ENCODE results near the gene TST.

TST gene

DNA sequence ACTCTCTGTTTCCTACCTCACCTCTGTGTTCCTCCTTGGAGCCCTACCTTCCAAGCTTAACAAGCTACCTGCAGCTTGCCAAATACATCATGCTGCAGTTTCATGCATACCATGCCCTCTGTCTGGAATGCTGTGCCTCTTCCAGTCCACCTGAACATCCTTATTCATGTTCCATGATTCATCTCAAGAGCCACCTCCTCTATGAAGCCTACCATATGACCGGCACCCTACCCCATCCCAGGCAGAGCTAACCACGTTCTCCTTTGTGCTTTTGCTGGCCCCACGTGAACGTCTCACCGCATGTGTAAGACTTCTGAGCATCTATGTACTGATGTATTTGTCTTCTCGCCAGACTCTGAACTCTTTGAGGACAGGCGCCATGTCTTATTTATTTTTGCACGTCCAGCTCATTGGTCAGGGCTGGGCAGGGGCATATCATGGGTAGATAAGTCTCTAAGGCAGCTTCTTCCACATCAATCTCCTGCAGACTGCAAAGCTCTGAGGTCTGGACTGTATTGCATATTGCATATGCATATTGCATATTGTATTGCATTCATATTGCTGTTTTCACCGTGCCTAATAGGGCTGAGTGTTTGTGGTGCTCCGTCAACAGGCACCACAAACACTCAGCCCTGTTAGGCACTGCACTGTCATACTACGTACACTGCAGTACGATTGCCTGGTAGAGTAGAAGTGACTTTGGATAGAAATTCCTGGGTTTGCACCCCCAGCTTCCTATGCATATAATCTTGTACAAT lies 31.0 kb downstream of the TST start:
- Histone ChIP-seq H3K36me3 (ENCODE audit: control insufficient read depth, insufficient read depth, low read length) (no peaks in the 10 kb centered on the region), H3K27me3 (replicated peaks; ENCODE audit: control insufficient read depth, insufficient read depth, low read length) (peaks cover 5% of the 10 kb centered on the region; the same call in 1 of the 2 replicates), H3K4me3 (replicated peaks; ENCODE audit: low read depth, low read length) (no peak overlapping the region)
- TF ChIP-seq, protein P1, sequence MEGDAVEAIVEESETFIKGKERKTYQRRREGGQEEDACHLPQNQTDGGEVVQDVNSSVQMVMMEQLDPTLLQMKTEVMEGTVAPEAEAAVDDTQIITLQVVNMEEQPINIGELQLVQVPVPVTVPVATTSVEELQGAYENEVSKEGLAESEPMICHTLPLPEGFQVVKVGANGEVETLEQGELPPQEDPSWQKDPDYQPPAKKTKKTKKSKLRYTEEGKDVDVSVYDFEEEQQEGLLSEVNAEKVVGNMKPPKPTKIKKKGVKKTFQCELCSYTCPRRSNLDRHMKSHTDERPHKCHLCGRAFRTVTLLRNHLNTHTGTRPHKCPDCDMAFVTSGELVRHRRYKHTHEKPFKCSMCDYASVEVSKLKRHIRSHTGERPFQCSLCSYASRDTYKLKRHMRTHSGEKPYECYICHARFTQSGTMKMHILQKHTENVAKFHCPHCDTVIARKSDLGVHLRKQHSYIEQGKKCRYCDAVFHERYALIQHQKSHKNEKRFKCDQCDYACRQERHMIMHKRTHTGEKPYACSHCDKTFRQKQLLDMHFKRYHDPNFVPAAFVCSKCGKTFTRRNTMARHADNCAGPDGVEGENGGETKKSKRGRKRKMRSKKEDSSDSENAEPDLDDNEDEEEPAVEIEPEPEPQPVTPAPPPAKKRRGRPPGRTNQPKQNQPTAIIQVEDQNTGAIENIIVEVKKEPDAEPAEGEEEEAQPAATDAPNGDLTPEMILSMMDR (IDR thresholded peaks at IDR 0.05; ENCODE audit: insufficient read depth, low read length, poor library complexity, severe bottlenecking): no peak
- DNase-seq (ENCODE audit: extremely low read depth, insufficient read length): no peak

DNA sequence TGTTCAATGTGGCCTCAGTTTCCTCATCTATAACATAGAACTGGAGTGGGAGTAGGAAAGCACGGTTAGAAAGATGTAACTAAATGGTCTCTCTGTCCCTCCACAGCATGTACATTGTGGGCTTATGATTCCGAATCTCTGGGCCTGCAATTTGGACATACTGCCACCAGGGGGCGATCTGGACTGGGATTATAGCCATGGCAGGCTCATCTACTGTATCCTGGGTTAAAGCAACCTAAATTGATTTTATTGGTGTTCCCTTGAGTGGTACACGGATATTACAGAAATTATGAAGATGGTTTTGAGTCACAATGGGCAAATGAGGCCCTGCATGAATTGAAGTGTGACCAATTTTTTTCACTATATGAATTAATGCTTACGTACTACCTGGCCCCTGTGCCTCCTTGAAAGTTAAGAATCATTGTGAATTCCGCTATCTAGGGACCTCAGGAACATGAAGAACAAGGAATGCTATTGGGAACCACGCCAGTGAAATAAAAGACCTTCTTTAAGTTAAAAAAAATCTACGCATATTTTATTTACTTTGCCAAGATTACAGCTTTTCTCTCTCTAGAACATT lies 32.9 kb downstream of the TST start:
- H3K4me3 ChIP-seq (replicated peaks; ENCODE audit: low read depth, low read length): no peak overlapping the region
- peaks cover 5% of the 10 kb centered on the region; the same call in 1 of the 2 replicates for H3K27me3 ChIP-seq (replicated peaks; ENCODE audit: control insufficient read depth, insufficient read depth, low read length)
- no peak for DNase-seq (ENCODE audit: extremely low read depth, insufficient read length)
- TF ChIP-seq, protein P1 (IDR thresholded peaks at IDR 0.05; ENCODE audit: insufficient read depth, low read length, poor library complexity, severe bottlenecking): peak; percentile 76
- no peaks in the 10 kb centered on the region for H3K36me3 ChIP-seq (ENCODE audit: control insufficient read depth, insufficient read depth, low read length)

DNA sequence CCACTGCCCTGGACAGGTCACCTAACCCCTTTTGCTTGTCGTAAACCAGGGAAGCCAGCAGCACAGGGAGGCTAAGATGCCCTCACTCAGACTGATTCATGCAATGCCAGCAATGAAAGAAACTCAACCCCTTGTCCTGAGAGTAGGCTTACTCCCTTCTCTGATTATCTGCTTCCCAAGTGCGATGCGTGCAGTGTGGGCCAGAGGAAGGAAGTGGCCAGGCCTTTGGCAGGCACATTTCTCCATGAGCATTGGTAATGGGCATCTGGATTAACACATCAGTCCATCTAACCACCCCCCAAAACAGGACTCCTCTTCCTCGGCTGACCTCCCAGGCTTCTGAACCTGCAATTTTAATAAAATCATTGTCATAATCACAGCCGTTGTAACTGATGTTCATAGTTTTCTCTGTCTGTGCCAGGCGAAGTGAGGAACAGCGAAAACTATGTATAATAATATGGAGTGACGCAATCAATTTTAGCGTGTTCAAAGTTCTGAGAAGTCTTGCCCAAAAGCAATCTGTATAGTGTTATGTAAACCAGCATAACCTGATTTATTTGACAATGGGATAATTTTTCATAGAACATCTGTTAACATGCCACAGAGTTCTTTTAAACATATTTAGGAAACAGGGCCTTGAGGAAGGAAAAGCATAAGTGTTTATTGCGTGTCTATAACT lies 33.9 kb downstream of the TST start:
- Histone ChIP-seq H3K4me3 (replicated peaks; ENCODE audit: low read depth, low read length) (no peak overlapping the region), H3K36me3 (ENCODE audit: control insufficient read depth, insufficient read depth, low read length) (no peaks in the 10 kb centered on the region), H3K27me3 (replicated peaks; ENCODE audit: control insufficient read depth, insufficient read depth, low read length) (no peaks in the 10 kb centered on the region; the same call in 1 of the 2 replicates)
- DNase-seq (ENCODE audit: extremely low read depth, insufficient read length): no peak
- TF ChIP-seq, protein P1 (IDR thresholded peaks at IDR 0.05; ENCODE audit: insufficient read depth, low read length, poor library complexity, severe bottlenecking): no peak

DNA sequence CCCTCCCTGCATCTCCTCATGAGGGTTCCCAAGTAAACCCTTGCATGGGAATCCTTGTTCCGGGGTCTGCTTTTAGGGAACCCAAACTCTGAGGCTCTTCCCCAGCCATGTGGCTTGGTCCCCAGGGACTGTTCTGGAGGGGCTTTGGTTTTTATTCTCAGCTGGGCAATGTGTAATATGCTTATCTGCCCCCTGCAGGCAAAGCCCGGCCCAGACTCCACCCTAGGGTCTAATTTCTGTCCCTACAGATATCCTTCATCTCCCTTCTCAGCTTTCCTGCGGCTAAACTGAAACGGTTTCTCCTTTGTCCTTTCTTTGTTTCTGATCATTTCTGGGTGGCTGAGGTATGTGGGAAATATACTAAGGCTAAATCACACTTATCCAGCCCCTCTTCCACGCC lies 37.1 kb downstream of the TST start:
- H3K27me3 ChIP-seq (replicated peaks; ENCODE audit: control insufficient read depth, insufficient read depth, low read length): no peaks in the 10 kb centered on the region
- H3K4me3 ChIP-seq (replicated peaks; ENCODE audit: low read depth, low read length): no peak overlapping the region
- TF ChIP-seq, protein P1 (IDR thresholded peaks at IDR 0.05; ENCODE audit: insufficient read depth, low read length, poor library complexity, severe bottlenecking): no peak
- no peaks in the 10 kb centered on the region for H3K36me3 ChIP-seq (ENCODE audit: control insufficient read depth, insufficient read depth, low read length)
- DNase-seq (ENCODE audit: extremely low read depth, insufficient read length): no peak

DNA sequence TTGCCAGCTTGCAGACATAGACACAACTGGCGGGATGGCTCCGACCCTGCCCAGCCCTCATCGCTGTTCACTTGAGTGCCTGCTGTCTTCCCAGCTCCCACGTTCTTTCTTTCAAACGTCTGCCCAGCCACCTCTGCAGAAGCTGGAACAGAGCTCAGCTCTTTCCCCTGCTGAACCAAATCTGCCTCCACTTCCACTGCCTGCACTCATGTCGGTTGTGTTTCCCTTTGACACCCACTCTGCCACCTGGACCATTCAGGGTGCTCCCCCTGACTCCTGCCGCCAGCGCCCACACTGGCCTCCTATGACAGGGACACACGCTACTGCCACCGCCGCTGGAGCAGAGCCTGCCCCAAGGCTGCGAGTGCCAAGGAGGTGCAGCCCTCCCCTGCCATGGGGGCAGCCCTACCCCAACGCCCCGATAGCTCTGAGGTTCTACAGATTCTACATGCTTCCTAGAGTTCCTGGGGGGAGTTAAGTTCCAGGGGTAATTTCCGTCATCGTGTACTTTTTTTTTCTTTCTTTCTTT lies 37.9 kb downstream of the TST start:
- no peak overlapping the region for H3K4me3 ChIP-seq (replicated peaks; ENCODE audit: low read depth, low read length)
- TF ChIP-seq, protein P1 (IDR thresholded peaks at IDR 0.05; ENCODE audit: insufficient read depth, low read length, poor library complexity, severe bottlenecking): no peak
- H3K36me3 ChIP-seq (ENCODE audit: control insufficient read depth, insufficient read depth, low read length): no peaks in the 10 kb centered on the region
- no peak for DNase-seq (ENCODE audit: extremely low read depth, insufficient read length)
- H3K27me3 ChIP-seq (replicated peaks; ENCODE audit: control insufficient read depth, insufficient read depth, low read length): no peaks in the 10 kb centered on the region
